Stomach smooth muscle (tissue), 2 donors: ENCODE measurements around the gene CECR2.

Experiments
- H3K27ac ChIP-seq: one replicate; pipeline ENCODE4 v1.7.0; 2013; ENCODE audit warnings: mild to moderate bottlenecking, low read length, inconsistent platforms
- H3K27me3 ChIP-seq, 2 donors: one replicate each; pipeline ENCODE4 v1.7.0; 2013; ENCODE audit warnings: low read length in 2 of 2; ENCODE audit not compliant: insufficient read depth in 2 of 2, control insufficient read depth in 1 of 2
- H3K36me3 ChIP-seq, 2 donors: one replicate each; pipeline ENCODE4 v1.7.0; 2013; ENCODE audit warnings: low read length in 2 of 2; ENCODE audit not compliant: control insufficient read depth in 2 of 2, insufficient read depth in 2 of 2
- H3K4me1 ChIP-seq: one replicate; pipeline ENCODE4 v1.7.0; 2013; ENCODE audit warnings: low read length; ENCODE audit not compliant: control insufficient read depth, insufficient read depth
- H3K4me3 ChIP-seq, 2 donors: one replicate each; pipeline ENCODE4 v1.7.0; 2013; ENCODE audit warnings: low read length in 2 of 2
- H3K9ac ChIP-seq, 2 donors: one replicate each; pipeline ENCODE4 v1.7.0; 2013; ENCODE audit warnings: low read length in 2 of 2, mild to moderate bottlenecking in 1 of 2
- H3K9me3 ChIP-seq, 2 donors: one replicate each; pipeline ENCODE4 v1.7.0; 2013; ENCODE audit warnings: low read length in 2 of 2; ENCODE audit not compliant: control insufficient read depth in 2 of 2
- donor health status: healthy.
- donor health status: Pancreatic carcinoma.

Gene CECR2

GRCh38 chr22:17366830-17367229 is 2.4 kb upstream of the CECR2 start:
- H3K27me3 ChIP-seq, result peaks cover 26 to 44% of the 10 kb centered on the region in 2 donors
- H3K27ac ChIP-seq, result no peak overlapping the region
- peaks cover 13% of the 10 kb centered on the region for H3K4me1 ChIP-seq
- no peak overlapping the region for H3K9ac ChIP-seq
- H3K4me3 ChIP-seq, result no peak overlapping the region
- H3K9me3 ChIP-seq, result no peaks in the 10 kb centered on the region
- no peaks in the 10 kb centered on the region for H3K36me3 ChIP-seq

- Histone ChIP-seq H3K36me3 (no peaks in the 10 kb centered on the region), H3K9ac (no peak overlapping the region), H3K9me3 (no peaks in the 10 kb centered on the region), H3K4me1 (peaks cover 13% of the 10 kb centered on the region), H3K27me3 (peaks cover 26 to 46% of the 10 kb centered on the region in 2 donors), H3K27ac (no peak overlapping the region), H3K4me3 (peak overlapping the region; percentile 65 to 70)
Observed at GRCh38 chr22:17368144-17368543, 1.1 kb upstream of the CECR2 start.

GRCh38 chr22:17368554-17369438 is 464 bp upstream of the CECR2 start:
- Histone ChIP-seq H3K36me3 (no peaks in the 10 kb centered on the region), H3K9ac (no peak overlapping the region), H3K4me3 (peak overlapping the region; percentile 65 to 70), H3K9me3 (no peaks in the 10 kb centered on the region), H3K4me1 (peaks cover 13% of the 10 kb centered on the region), H3K27ac (no peak overlapping the region), H3K27me3 (peaks cover 27 to 46% of the 10 kb centered on the region in 2 donors)

- Histone ChIP-seq H3K36me3 (no peaks in the 10 kb centered on the region), H3K9me3 (no peaks in the 10 kb centered on the region), H3K27me3 (peaks cover 29 to 46% of the 10 kb centered on the region in 2 donors), H3K4me1 (peaks cover 13% of the 10 kb centered on the region), H3K27ac (no peak overlapping the region), H3K4me3 (peak overlapping the region; percentile 57 to 66), H3K9ac (peak overlapping the region in 1 of 2 donors; percentile 9)
Observed at GRCh38 chr22:17370026-17370765, 936 bp downstream of the CECR2 start.

GRCh38 chr22:17370766-17371432 is 1.6 kb downstream of the CECR2 start:
- peak overlapping the region in 1 of 2 donors; percentile 9 for H3K9ac ChIP-seq
- H3K4me3 ChIP-seq, result peak overlapping the region; percentile 57 to 66
- peaks cover 13% of the 10 kb centered on the region for H3K4me1 ChIP-seq
- no peak overlapping the region for H3K27ac ChIP-seq
- H3K36me3 ChIP-seq, result no peaks in the 10 kb centered on the region
- no peaks in the 10 kb centered on the region for H3K9me3 ChIP-seq
- peaks cover 31 to 46% of the 10 kb centered on the region in 2 donors for H3K27me3 ChIP-seq

- no peaks in the 10 kb centered on the region for H3K9me3 ChIP-seq
- H3K4me3 ChIP-seq, result no peak overlapping the region
- peaks cover 29 to 45% of the 10 kb centered on the region in 2 donors for H3K27me3 ChIP-seq
- no peaks in the 10 kb centered on the region for H3K36me3 ChIP-seq
- no peak overlapping the region for H3K9ac ChIP-seq
- no peak overlapping the region for H3K27ac ChIP-seq
- H3K4me1 ChIP-seq, result peaks cover 13% of the 10 kb centered on the region
Observed at GRCh38 chr22:17371448-17371847, 2.2 kb downstream of the CECR2 start.

GRCh38 chr22:17373855-17374254 is 4.6 kb downstream of the CECR2 start:
- H3K36me3 ChIP-seq, result no peaks in the 10 kb centered on the region
- no peak overlapping the region for H3K27ac ChIP-seq
- no peak overlapping the region for H3K9ac ChIP-seq
- H3K9me3 ChIP-seq, result no peaks in the 10 kb centered on the region
- H3K27me3 ChIP-seq, result peaks cover 13 to 26% of the 10 kb centered on the region in 2 donors
- peaks cover 8% of the 10 kb centered on the region for H3K4me1 ChIP-seq
- no peak overlapping the region for H3K4me3 ChIP-seq

GRCh38 chr22:17375914-17376614 is 6.8 kb downstream of the CECR2 start:
- H3K4me1 ChIP-seq, result no peaks in the 10 kb centered on the region
- no peaks in the 10 kb centered on the region for H3K9me3 ChIP-seq
- no peak overlapping the region for H3K27ac ChIP-seq
- H3K27me3 ChIP-seq, result peaks cover 8 to 10% of the 10 kb centered on the region in 2 donors
- no peak overlapping the region for H3K9ac ChIP-seq
- no peak overlapping the region for H3K4me3 ChIP-seq
- H3K36me3 ChIP-seq, result no peaks in the 10 kb centered on the region

GRCh38 chr22:17376950-17377349 is 7.7 kb downstream of the CECR2 start:
- H3K27ac ChIP-seq, result no peak overlapping the region
- no peaks in the 10 kb centered on the region for H3K36me3 ChIP-seq
- no peaks in the 10 kb centered on the region for H3K9me3 ChIP-seq
- H3K9ac ChIP-seq, result no peak overlapping the region
- no peaks in the 10 kb centered on the region for H3K4me1 ChIP-seq
- H3K27me3 ChIP-seq, result peaks cover under 1 to 4% of the 10 kb centered on the region in 2 donors
- H3K4me3 ChIP-seq, result no peak overlapping the region

GRCh38 chr22:17379944-17380343 is 10.7 kb downstream of the CECR2 start:
- H3K9me3 ChIP-seq, result peaks cover 3% of the 10 kb centered on the region in 2 donors
- H3K9ac ChIP-seq, result no peak overlapping the region
- no peaks in the 10 kb centered on the region for H3K36me3 ChIP-seq
- H3K4me1 ChIP-seq, result no peaks in the 10 kb centered on the region
- no peak overlapping the region for H3K27ac ChIP-seq
- peaks cover 0 to 2% of the 10 kb centered on the region in 2 donors for H3K27me3 ChIP-seq
- no peak overlapping the region for H3K4me3 ChIP-seq
